Ishikawa (cell line): ENCODE measurements around the gene ARHGEF11.

Experiments
- CEBPB ChIP-seq: IDR thresholded peaks from 2 replicates; pipeline ENCODE4 v1.6.1; 2012
- NFIC ChIP-seq: IDR thresholded peaks from 2 replicates; pipeline ENCODE4 v1.6.1; 2012
- RAD21 ChIP-seq: IDR thresholded peaks from 2 replicates; pipeline ENCODE4 v1.6.1; 2012; ENCODE audit warnings: low read depth

- TF ChIP-seq NFIC (no peak), RAD21 (no peak), CEBPB (no peak)
Measured at GRCh38 chr1:156949127-156949526, 96.4 kb downstream of the ARHGEF11 start.
